Fibroblast of pulmonary artery (primary cell): ENCODE data around the gene TTLL11.

Source experiments
- DNase-seq: peaks from one replicate; pipeline ENCODE4 v3.0.0-alpha.2; 2010; ENCODE audit warnings: low read depth
- H3K4me3 ChIP-seq: replicated peaks from 2 replicates; pipeline ENCODE4 v1.5.1; 2011; ENCODE audit warnings: low read depth, mild to moderate bottlenecking, control low read depth, low read length, moderate library complexity
- CTCF ChIP-seq: IDR thresholded peaks from 2 replicates; pipeline ENCODE4 v1.5.1; 2011; ENCODE audit warnings: mild to moderate bottlenecking, control low read depth, low read length, inconsistent platforms; ENCODE audit errors: missing control alignments

Gene TTLL11

GRCh38 chr9:122125158-122125508 is 32.0 kb upstream of the TTLL11 start:
- DNase-seq: peak; percentile 83
- peak; percentile 91 for TF ChIP-seq CTCF
- no peak overlapping the region for H3K4me3 ChIP-seq

GRCh38 chr9:122124528-122124927 is 31.4 kb upstream of the TTLL11 start:
- DNase-seq: no peak
- no peak for TF ChIP-seq CTCF
- no peak overlapping the region for H3K4me3 ChIP-seq

GRCh38 chr9:122124048-122124447 is 30.9 kb upstream of the TTLL11 start:
- H3K4me3 ChIP-seq: no peak overlapping the region
- DNase-seq: no peak

GRCh38 chr9:122122903-122123632 is 30.0 kb upstream of the TTLL11 start:
- DNase-seq: peak; percentile 80
- H3K4me3 ChIP-seq: no peak overlapping the region
- no peak for TF ChIP-seq CTCF

More at GRCh38 chr9:122124048-122124447, 30.9 kb upstream of the TTLL11 start:
- TF ChIP-seq CTCF: no peak

GRCh38 chr9:122122468-122122867 is 29.4 kb upstream of the TTLL11 start:
- TF ChIP-seq CTCF: no peak
- H3K4me3 ChIP-seq: no peak overlapping the region
- DNase-seq: no peak

- no peak overlapping the region for H3K4me3 ChIP-seq
- TF ChIP-seq CTCF: no peak
- no peak for DNase-seq
Measured at GRCh38 chr9:122121931-122122330, 28.8 kb upstream of the TTLL11 start.

GRCh38 chr9:122121391-122121790 is 28.3 kb upstream of the TTLL11 start:
- no peak for TF ChIP-seq CTCF

More at GRCh38 chr9:122121391-122121790, 28.3 kb upstream of the TTLL11 start:
- H3K4me3 ChIP-seq: no peak overlapping the region
- DNase-seq: no peak
